Right lobe of liver (tissue), 6 donors: ENCODE results near the gene PLAAT4. TPM values are rescaled to one million over a fixed set of nuclear protein-coding genes. Genes with fewer than 3 reads are reported as not detected.
A peak's percentile ranks its signal among the peaks of the same experiment; 100 is the strongest.

Experiments
- ATAC-seq, 4 donors: fragments of 200-7000 bp; cut with Tn5 transposase; one replicate each; pipeline ENCODE4 v1.9.1; 2020; ENCODE audit warnings: mild to moderate bottlenecking in 4 of 4, moderate library complexity in 4 of 4
- DNase-seq, 3 donors: peaks; one replicate each; pipeline ENCODE4 v3.0.0-alpha.2; 2020
- H3K27ac ChIP-seq, 3 donors: fragments of 200-600 bp; one replicate each; pipeline ENCODE4 v1.8.0; 2022
- H3K27me3 ChIP-seq, 2 donors: fragments of 200-600 bp; one replicate each; pipeline ENCODE4 v1.8.0; 2022
- H3K36me3 ChIP-seq, 4 donors: fragments of 200-600 bp; sonication (generic) in 1 of 4; one replicate each; pipeline versions ENCODE4 v1.5.1 to v1.8.0; 2017 to 2022; ENCODE audit warnings: control low read depth in 1 of 4
- H3K4me1 ChIP-seq, 4 donors: fragments of 200-600 bp; sonication (generic) in 1 of 4; one replicate each; pipeline versions ENCODE4 v1.5.1 to v1.8.0; 2017 to 2022; ENCODE audit warnings: control low read depth in 1 of 4
- H3K4me3 ChIP-seq, 3 donors: fragments of 200-600 bp; one replicate each; pipeline ENCODE4 v1.8.0; 2022
- H3K9me3 ChIP-seq, 4 donors: fragments of 200-600 bp; sonication (generic) in 1 of 4; one replicate each; pipeline versions ENCODE4 v1.5.1 to v1.8.0; 2017 to 2022; ENCODE audit warnings: control low read depth in 1 of 4
- CTCF ChIP-seq, 4 donors: fragments of 200-600 bp in 3 of 4; fragments of 450-650 bp in 1 of 4; IDR thresholded peaks; one replicate each; pipeline versions ENCODE4 v1.5.1 to v1.8.0; 2016 to 2022; ENCODE audit warnings: antibody characterized with exemption in 4 of 4, mild to moderate bottlenecking in 2 of 4
- POLR2A ChIP-seq: fragments of 450-650 bp; IDR thresholded peaks from one replicate; pipeline ENCODE4 v1.6.1; 2017; ENCODE audit warnings: antibody characterized with exemption, mild to moderate bottlenecking
- WGBS: methylation state at CpG from one replicate; pipeline ENCODE4 v1.1.6; 2018; ENCODE audit warnings: low coverage, low lambda C conversion rate; ENCODE audit not compliant: insufficient coverage; ENCODE audit errors: missing lambda C conversion rate; 5-methylcytosine and 5-hydroxymethylcytosine counted together
- intact Hi-C, 2 donors: fragments of 100-400 bp; cut with DNase I; formaldehyde crosslinking; loops; one replicate each; pipeline versions ENCODE4 v1.11.2 to v1.14.1; 2022
- total RNA-seq, 6 experiments: library from RNA; depleted of rRNA in 2 of 6; stranded (reverse); fragments of >200 nt in 2 of 6; fragmentation: NEBNext Ultra II Directional in 3 of 6; extraction: Animal tissue kit (Norgen Biotek cat#: 25700) in 3 of 6; gene quantifications; one replicate each; pipeline versions ENCODE4 v1.1.0 to v1.2.4, GENCODE V29; 2016 to 2023
- donor health status: DM: no; HTN: yes; CAD: no.
- donor health status: DM: no; HTN: no; CAD: no.
- donor health status: DM: no; HTN: no; CAD: no.
- donor health status: DM: no; HTN: yes; CAD: no.
- donor health status: DM: no; HTN: yes; CAD: no.

The PLAAT4 gene
- total RNA-seq, 6 experiments from 2014 or later = 15.9 to 56.8 (median 47.0) TPM

- Histone ChIP-seq H3K9me3 (no peaks in the 10 kb centered on the region), H3K36me3 (peaks cover 0 to 8% (median 2%) of the 10 kb centered on the region in 4 donors), H3K27me3 (no peaks in the 10 kb centered on the region), H3K4me3 (no peak overlapping the region), H3K27ac (no peak overlapping the region), H3K4me1 (peaks cover 0 to 34% (median 10%) of the 10 kb centered on the region in 4 donors)
- TF ChIP-seq CTCF (IDR thresholded peaks at IDR 0.05) (no peak), POLR2A (no peak)
- intact Hi-C loops = no loop called here
- no peak for ATAC-seq
- DNase-seq = no peak
Observed at GRCh38 chr11:63583357-63583677, 46.7 kb downstream of the PLAAT4 start.

DNA sequence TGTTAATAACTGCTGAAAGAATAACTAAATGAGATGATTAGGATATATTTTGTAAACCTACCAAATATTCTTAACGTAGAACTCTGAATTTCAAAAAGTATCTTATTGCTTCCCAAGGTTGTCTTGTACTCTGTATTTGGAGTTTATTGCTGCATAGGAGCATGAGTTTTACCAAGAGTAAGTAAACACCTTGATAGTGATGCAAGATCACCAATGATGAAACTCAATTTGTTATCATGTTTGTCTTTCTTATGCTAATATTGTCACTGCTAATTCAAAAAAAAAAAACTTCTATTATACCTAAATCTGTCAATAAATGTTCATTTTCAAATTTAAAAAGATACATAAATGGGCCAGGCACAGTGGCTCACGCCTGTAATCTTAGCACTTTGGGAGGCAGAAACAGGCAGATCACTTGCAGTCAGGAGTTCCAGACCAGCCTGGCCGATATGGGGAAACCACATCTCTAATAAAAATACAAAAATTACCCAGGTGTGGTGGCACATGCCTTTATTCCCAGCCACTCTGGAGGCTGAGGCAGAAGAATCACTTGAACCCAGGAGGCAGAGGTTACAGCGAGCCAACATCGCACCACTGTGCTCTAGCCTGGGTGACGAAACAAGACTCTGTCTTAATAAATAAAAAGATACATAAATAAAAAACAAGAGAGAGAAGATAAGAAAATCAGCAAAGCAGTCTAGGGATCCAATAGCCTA is 50.0 kb downstream of the PLAAT4 start:
- H3K9me3 ChIP-seq = no peaks in the 10 kb centered on the region
- no peaks in the 10 kb centered on the region for H3K27me3 ChIP-seq
- H3K27ac ChIP-seq = peak overlapping the region in 2 of 3 donors; percentile 14 to 56
- TF ChIP-seq POLR2A (no peak), CTCF (IDR thresholded peaks at IDR 0.05) (no peak)
- H3K36me3 ChIP-seq = peaks cover 0 to 21% (median 0%) of the 10 kb centered on the region in 4 donors
- peaks cover 0 to 34% (median 10%) of the 10 kb centered on the region in 4 donors for H3K4me1 ChIP-seq
- ATAC-seq = peak; percentile 80 to 89 (median 85)
- WGBS = 52% methylated on average over 6 of the region's 6 CpGs
- intact Hi-C loops = no loop called here
- no peak overlapping the region for H3K4me3 ChIP-seq
- DNase-seq = no peak

- Histone ChIP-seq H3K27ac (no peak overlapping the region), H3K9me3 (no peaks in the 10 kb centered on the region), H3K4me3 (no peak overlapping the region), H3K27me3 (no peaks in the 10 kb centered on the region), H3K36me3 (peaks cover 0 to 30% (median 0%) of the 10 kb centered on the region in 4 donors), H3K4me1 (peaks cover 0 to 25% (median 10%) of the 10 kb centered on the region in 4 donors)
- DNase-seq = no peak
- no peak for ATAC-seq
- intact Hi-C loops = no loop called here
- WGBS = 75% methylated on average over 2 of the region's 3 CpGs
- TF ChIP-seq POLR2A = no peak
- TF ChIP-seq CTCF (IDR thresholded peaks at IDR 0.05) = no peak
Observed at GRCh38 chr11:63589000-63589399, 52.4 kb downstream of the PLAAT4 start.

DNA sequence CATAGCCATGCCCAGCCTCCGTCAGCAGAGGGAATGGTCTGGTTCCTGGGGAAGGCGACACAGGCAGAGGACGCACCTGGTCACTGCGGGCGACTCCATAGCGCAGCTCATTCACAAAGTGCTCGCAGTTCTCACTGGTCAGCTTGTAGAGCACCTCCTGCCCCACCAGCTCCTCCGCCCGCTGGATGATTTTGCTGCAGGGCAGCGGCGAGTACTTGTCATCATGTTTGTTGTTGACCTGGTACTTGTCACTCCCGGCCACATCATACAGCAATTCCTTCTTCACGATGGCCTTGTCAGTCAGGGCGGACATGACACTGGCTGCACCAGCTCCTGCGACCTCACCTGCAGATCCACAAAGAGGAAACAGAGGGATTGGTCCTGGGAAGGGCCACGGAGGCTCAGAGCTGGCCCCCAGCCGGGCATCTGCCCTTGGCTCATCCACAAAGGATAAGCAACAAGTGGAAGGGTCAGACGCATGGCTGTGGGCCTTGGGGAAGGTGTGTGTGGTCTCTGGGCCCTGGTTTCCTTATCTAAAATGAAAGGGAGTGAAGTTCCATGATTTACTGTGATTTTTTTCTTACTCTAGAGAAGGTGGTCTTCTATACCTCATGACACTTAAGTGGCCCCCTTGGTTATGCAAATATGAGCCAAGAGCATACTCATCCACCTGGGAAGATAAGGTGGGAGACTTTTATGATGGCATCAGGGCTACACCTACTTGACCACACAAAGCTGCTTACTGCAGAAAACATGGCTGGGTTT is 53.6 kb downstream of the PLAAT4 start:
- ATAC-seq (no peak), DNase-seq (no peak)
- Histone ChIP-seq H3K9me3 (no peaks in the 10 kb centered on the region), H3K4me3 (no peak overlapping the region), H3K27me3 (no peaks in the 10 kb centered on the region), H3K36me3 (peaks cover 0 to 30% (median 0%) of the 10 kb centered on the region in 4 donors), H3K27ac (no peak overlapping the region), H3K4me1 (peaks cover 0 to 15% (median 9%) of the 10 kb centered on the region in 4 donors)
- intact Hi-C loops = no loop called here
- WGBS = 91% methylated on average over 9 of the region's 18 CpGs
- TF ChIP-seq CTCF (IDR thresholded peaks at IDR 0.05) (no peak), POLR2A (no peak)
